NCI-H1436 treated with DMSO at 0.1 percent for 48 hours (cell line): Measurements from ENCODE around the gene FBXL7.
"Not testable (repeated sequence)": the region's sequence is repeated elsewhere in the genome, so short reads cannot be mapped to it uniquely, and the experiment has no call there.

Source experiments
- DNase-seq: peaks from one replicate; lab custom pipeline; 2025; lab: John Stamatoyannopoulos, UW

The FBXL7 gene

DNA sequence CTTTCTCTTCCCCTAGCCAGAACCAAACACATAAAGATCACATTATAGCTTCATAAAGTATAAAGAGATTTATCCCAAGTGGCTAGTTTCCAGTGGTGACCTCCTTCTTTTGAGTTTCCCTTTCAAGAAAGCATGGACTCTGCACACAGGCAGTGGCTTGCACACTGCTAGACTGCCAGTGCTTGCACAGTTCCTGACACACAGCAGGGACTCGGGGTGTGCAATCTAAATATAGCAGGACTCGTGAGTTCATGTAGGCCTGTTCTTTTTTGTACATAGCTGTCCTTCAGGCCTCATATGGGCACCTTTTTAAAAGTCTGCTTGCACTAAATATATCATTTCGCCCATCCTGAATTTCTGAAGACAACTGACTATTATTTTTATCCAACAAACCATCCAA, 308.6 kb downstream of the FBXL7 start:
- no peak for DNase-seq

GRCh38 chr5:15819617-15820016, 319.6 kb downstream of the FBXL7 start:
- DNase-seq = no peak

DNA sequence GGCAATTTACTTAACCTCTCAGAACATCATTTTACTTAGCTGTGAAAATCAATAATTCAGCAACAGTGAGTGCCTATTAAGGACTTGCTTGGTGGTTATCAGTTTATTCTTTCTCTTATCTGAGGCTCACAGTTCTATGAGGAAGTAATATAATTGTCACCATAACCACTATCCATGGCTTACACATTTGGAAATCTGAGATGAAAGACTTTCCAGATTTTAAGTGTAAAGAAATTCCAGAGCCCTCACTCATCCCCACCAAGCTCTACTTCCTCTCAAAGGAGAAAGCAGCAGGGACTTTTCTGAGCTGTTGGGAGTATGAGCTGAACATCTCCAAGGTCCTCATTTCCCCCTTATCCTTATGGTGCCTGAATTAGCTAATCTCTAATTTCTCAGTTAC, 321.5 kb downstream of the FBXL7 start:
- DNase-seq = no peak

GRCh38 chr5:15823398-15823797, 323.4 kb downstream of the FBXL7 start:
- no peak for DNase-seq

DNA sequence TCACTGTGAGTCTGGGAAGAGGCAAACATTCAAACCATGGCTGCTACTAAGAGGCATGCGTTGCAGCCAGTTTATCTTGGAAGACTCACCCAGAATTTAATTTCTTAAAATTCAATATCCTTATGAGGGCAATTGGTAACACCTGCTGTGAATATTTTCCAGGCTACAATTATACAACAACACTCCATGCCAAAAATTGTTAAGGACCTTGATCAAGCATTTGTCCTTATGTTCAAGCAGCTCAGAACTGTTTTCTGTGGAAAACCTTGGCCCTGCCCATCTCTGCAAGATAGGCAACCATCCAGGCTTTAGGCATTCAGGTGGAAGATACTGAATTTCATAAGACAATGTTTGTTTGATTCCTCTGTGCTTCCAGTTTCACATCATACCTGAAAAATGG, 327.8 kb downstream of the FBXL7 start:
- DNase-seq = no peak

DNA sequence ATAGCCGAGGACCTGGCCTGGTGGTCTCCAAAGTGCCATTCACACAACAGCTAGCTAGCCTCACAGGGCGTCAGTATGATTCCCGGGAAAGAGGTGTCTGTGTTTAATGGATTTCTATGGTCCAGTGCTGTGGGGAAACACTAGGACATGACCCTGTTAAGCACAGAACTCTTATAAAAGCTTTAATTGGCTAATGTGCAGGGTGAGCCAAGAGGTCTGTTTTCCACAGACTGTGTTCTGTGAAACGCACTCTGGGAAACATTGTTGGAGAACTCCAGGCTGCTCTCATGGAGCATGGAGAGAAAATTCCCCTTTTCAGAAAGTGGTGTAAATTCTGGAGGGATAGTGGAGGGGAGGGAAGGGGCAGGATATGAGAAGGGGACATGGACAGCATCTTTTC, 331.4 kb downstream of the FBXL7 start:
- DNase-seq = no peak

DNA sequence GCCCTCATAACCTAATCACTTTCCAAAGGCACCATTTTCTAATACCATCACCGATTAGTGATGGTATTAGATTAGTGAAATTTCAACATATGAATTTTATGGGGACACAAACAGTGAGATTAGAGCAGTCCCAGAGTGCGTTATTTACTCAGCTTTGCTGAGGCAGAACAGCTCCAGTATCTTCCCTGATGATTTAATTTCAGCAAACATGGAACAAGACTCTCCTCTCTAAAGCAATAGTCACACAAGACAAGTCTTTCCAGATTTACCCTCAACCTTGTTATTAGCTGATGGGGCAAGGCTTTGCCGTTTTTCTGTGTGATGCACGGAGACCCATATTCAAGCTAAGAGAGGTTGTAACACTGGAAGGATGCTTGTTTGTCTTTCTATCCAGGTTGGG, 333.4 kb downstream of the FBXL7 start:
- DNase-seq = no peak

DNA sequence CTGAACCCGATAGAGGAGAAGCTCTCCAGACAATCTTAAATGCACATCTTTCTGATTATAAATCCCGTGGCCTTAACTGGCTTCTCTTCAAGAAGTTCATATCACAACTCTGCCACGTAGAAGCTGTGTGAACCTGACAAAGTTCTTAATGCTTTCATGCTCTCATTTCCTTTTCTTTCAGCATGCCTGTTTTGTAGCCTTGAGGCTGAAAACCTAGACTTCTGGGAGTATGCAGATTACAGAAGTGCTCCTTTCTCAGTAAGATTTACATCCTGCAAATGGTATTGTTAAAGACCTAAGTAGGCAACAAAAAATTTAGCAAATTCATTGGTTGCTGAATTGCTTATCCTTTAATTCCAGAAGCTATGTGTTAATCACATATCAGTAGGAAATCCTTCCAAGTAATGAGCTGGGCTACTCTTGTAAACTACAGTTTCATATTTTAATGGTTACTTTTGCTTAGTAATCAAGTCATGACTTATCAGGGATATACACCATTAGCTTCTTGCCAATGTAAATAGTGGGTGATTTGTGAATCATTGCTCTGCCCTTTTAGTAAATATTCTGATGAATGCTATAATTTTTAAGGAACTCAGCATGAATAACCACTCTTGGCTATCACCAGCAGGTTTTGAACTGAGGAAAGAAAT, 334.7 kb downstream of the FBXL7 start:
- no peak for DNase-seq

DNA sequence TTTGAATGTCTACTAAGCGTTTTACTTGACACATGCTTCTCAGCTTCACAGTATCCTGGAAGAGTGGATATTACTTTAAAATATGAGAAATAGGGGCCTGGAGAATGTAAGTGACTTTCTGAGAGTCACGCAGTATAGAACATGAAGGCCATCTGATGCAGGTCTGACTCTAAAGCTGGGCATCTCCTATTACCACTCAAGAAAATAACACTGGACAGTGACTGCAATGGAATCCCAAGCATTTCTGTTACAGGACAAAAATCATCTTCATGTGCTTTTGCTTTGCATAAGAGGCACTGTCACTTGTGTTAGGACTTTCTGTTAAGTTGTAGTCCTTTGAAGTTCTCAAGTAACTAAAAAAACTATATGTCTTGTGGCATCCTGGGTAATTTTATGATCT, 335.5 kb downstream of the FBXL7 start:
- no peak for DNase-seq

- DNase-seq = no peak
Observed at GRCh38 chr5:15837551-15838289, 337.7 kb downstream of the FBXL7 start.

DNA sequence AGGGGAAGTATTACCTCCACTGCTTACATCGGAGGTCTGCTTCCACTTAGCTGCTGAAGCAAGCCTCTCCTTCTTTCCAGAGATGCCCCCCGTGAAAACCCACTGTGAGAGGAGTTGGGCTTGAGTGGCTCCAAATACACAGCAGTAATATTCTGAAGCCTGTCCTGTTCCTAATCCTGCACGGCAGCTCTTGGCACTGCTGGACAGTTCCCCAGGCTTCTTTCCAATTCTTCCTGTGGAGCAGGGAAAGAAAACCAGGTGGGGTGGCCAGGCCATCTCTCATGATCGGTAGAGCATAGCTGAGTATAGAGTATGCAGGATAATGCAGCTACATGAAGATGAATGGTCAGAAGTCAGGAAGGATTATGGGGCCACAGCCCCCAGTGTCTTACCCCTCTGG, 344.3 kb downstream of the FBXL7 start:
- DNase-seq = no peak

DNA sequence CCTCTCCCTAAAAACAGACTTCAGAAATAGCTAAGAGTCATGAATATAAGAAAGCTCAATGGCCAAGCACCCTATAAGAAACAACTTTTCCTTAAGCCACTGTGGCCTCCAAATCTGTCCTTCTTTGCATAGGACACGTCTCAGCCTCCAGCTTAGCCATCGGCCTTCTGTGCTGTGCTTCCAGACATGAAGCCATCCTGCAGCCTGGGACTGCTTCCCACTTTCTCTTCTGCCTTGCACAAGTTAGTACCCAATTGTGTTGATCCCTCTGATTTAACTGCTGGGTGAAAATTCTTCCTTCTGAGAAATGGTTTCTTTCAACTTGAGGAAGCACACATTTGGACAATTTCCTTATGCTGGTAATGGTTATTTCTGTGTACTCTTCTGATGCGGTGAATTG, 344.9 kb downstream of the FBXL7 start:
- no peak for DNase-seq

DNA sequence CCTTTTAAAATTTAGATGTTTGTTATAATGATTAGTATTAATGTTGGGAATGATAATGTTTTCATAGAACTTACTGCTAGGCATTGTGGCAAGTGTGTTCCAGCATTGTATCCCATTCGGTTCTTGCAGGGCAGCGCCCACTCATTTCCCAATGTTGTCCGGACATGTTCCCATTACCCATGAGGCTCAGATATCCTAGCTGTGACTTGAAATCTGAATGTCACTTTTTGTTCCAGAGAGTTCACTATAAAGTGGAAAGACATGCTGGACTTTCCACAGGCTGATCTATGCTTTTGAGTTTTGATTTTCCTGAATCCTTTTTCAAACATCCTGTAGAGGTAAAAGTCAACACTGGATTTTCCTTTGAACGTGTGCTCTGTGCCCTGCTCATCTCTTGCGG, 350.6 kb downstream of the FBXL7 start:
- DNase-seq = no peak

DNA sequence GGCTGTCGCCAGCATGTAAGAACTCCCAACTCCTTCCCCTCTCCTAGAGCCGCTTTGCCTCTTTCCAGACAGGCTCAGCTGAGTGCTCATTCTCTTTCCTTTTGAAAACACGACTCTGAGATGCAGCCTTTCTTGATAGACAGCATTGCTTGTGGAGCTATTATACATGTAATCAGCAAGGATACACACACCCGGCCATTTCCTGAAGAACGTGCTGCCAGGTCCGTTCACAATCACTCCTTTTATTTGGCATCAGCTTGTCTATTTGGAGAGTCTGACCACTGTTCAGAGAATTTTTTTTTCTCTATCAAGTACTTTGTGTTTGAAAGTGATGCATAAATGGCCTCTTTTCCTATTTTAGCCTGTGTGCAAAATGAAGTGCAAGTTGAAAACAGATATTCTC, 351.0 kb downstream of the FBXL7 start:
- no peak for DNase-seq

DNA sequence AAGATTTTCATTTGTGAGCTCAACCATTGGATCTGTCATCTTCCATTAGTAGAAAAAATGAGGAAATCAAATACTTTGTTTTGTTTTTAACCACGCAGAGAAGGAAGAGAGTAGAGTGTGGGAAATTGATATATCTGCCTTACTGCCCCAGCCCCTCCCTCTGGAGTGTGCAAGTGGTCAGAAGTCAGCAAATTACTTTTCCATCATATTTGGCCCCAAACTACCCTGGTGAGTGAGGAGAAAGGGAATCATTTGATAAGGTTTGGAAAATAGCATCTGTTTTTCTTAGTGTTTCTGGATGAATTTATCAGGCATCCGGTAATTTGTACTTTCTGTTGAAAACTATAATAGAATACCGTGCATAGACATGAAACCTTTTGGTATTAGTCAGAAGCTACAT, 352.2 kb downstream of the FBXL7 start:
- no peak for DNase-seq

DNA sequence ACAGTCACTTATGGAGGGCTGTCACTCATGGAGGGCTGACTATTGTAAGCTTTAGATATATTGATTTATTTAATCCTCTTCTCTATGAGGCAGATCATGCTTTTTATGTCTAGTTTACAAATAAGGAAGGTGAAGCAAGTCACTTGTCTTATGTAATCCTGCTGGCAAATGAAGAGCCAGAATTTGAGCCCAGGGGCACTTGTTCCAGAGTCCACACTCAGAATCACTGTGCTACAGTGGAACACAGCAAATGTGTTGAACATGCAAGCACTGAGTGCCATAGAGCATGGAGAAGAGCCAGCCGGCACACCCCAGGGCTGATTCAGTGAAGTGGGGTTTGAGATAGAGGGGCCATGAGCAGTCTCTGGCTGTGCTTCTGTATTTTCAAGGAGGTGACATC, 353.0 kb downstream of the FBXL7 start:
- no peak for DNase-seq

GRCh38 chr5:15858326-15858725, 358.3 kb downstream of the FBXL7 start:
- no peak for DNase-seq

GRCh38 chr5:15864536-15865215, 364.7 kb downstream of the FBXL7 start:
- DNase-seq = no peak

- DNase-seq = not testable (repeated sequence)
Observed at GRCh38 chr5:15872259-15872658, 372.3 kb downstream of the FBXL7 start.

DNA sequence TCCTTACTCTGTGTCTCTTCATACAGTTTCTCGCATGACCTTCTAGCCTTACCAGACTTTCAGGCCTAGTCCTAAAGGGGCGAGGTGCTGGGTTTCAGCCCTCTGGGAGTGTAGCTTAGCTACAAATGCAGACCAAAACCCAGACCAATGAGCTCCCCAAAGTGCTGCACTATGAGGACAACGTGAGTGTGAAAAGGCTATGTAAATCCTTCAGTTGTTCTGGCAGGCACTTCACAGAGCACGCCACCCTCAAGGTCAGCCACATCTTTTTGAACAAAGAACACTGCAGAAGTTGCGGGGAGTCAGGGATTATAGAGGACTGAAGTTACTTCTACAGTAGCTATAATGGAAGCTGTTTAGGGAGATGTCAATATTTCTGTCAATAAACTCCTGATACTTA, 377.9 kb downstream of the FBXL7 start:
- DNase-seq = no peak

DNA sequence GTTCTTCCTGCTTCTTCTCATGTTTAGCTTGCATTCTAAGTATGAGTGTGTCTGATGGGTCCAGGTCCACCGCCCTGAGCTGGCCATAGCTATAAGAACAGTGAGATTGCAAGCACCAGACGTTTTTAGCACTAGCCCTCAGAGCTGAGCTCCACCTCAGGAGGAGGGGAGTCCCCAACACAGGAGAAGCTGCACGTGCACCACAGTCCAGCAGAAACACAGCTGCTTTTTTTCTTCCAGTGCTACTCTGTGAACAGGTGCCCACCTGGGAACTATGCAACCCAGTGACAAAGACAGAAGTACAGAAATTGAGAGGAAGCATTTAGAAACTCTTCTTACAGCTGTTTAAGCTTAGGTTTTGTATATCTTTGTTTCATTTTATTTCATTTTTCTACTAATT, 380.2 kb downstream of the FBXL7 start:
- no peak for DNase-seq

GRCh38 chr5:15885156-15885555, 385.2 kb downstream of the FBXL7 start:
- no peak for DNase-seq

DNA sequence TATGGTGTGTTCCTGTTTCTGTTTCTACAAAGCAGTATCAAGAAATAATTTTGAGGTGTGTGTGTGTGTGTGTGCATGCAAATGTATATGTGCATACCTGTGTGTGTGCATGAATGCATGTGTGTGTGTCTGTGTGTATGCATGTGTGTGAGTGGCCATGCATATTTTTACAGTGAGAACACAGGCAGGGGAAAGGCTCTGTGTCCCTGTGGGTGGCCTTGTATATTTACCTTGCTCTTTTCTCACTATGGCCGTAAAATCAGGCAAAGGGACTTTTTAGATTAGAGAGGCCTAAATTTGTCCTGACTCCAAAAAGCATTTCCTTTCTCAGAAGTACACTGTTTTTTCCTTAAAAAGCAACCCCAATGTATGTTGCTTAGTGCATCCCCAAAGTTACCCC, 386.2 kb downstream of the FBXL7 start:
- DNase-seq = no peak
